Ectodermal cell (in vitro differentiated cells): ENCODE data around the gene AIM2.

Source experiments
- H3K27ac ChIP-seq: 2 replicates; pipeline ENCODE4 v1.7.0; 2013; ENCODE audit warnings: mild to moderate bottlenecking, low read depth, low read length; ENCODE audit not compliant: insufficient read depth, poor library complexity, severe bottlenecking
- H3K27me3 ChIP-seq: 2 replicates; pipeline ENCODE4 v1.7.0; 2013; ENCODE audit warnings: mild to moderate bottlenecking, low read length; ENCODE audit not compliant: insufficient read depth, control insufficient read depth, poor library complexity, severe bottlenecking
- H3K36me3 ChIP-seq: one replicate; pipeline ENCODE4 v1.7.0; 2013; ENCODE audit warnings: low read length; ENCODE audit not compliant: control insufficient read depth, insufficient read depth
- H3K4me1 ChIP-seq: one replicate; pipeline ENCODE4 v1.7.0; 2013; ENCODE audit warnings: low read length; ENCODE audit not compliant: control insufficient read depth, insufficient read depth
- H3K4me3 ChIP-seq: 2 replicates; pipeline ENCODE4 v1.7.0; 2013; ENCODE audit warnings: low read depth, low read length, control low read depth; ENCODE audit not compliant: insufficient read depth
- H3K9me3 ChIP-seq: 2 replicates; pipeline ENCODE4 v1.7.0; 2013; ENCODE audit warnings: mild to moderate bottlenecking, low read length, moderate library complexity; ENCODE audit not compliant: control insufficient read depth
- WGBS, 2 experiments: methylation state at CpG; one replicate each; pipeline ENCODE4 v1.1.7; 2013; ENCODE audit warnings: missing lambda C conversion rate in 2 of 2; 5-methylcytosine and 5-hydroxymethylcytosine counted together

Gene AIM2

GRCh38 chr1:159025043-159025442 lies 51.5 kb downstream of the AIM2 start:
- Histone ChIP-seq H3K36me3 (no peaks in the 10 kb centered on the region), H3K4me3 (no peak overlapping the region), H3K27me3 (no peaks in the 10 kb centered on the region), H3K9me3 (no peaks in the 10 kb centered on the region), H3K4me1 (no peaks in the 10 kb centered on the region), H3K27ac (no peak overlapping the region)
- WGBS, 2 experiments = 95 to 98% methylated on average over 6 of the region's 7 CpGs

- no peak overlapping the region for H3K27ac ChIP-seq
- WGBS, 2 experiments = 86 to 87% methylated on average over 10 of the region's 10 CpGs
- H3K27me3 ChIP-seq = no peaks in the 10 kb centered on the region
- no peaks in the 10 kb centered on the region for H3K36me3 ChIP-seq
- no peaks in the 10 kb centered on the region for H3K9me3 ChIP-seq
- no peak overlapping the region for H3K4me3 ChIP-seq
- H3K4me1 ChIP-seq = no peaks in the 10 kb centered on the region
Observed at GRCh38 chr1:159023723-159024122, 52.8 kb downstream of the AIM2 start.

- H3K27ac ChIP-seq = no peak overlapping the region
- H3K36me3 ChIP-seq = no peaks in the 10 kb centered on the region
- 94% methylated on average over 4 of the region's 4 CpGs for WGBS, 2 experiments
- no peaks in the 10 kb centered on the region for H3K9me3 ChIP-seq
- no peaks in the 10 kb centered on the region for H3K4me1 ChIP-seq
- H3K4me3 ChIP-seq = no peak overlapping the region
- H3K27me3 ChIP-seq = no peaks in the 10 kb centered on the region
Observed at GRCh38 chr1:159015440-159015909, 61.1 kb downstream of the AIM2 start.

GRCh38 chr1:159014851-159015250 lies 61.7 kb downstream of the AIM2 start:
- WGBS, 2 experiments = 91 to 93% methylated on average over 2 to 3 of the region's 3 CpGs
- Histone ChIP-seq H3K4me1 (no peaks in the 10 kb centered on the region), H3K27me3 (no peaks in the 10 kb centered on the region)

GRCh38 chr1:159014003-159014571 lies 62.5 kb downstream of the AIM2 start:
- H3K27ac ChIP-seq = no peak overlapping the region
- 93 to 97% methylated on average over 3 of the region's 3 CpGs for WGBS, 2 experiments
- no peak overlapping the region for H3K4me3 ChIP-seq
- H3K4me1 ChIP-seq = no peaks in the 10 kb centered on the region
- no peaks in the 10 kb centered on the region for H3K27me3 ChIP-seq
- no peaks in the 10 kb centered on the region for H3K9me3 ChIP-seq
- no peaks in the 10 kb centered on the region for H3K36me3 ChIP-seq

More at GRCh38 chr1:159014851-159015250, 61.7 kb downstream of the AIM2 start:
- Histone ChIP-seq H3K36me3 (no peaks in the 10 kb centered on the region), H3K27ac (no peak overlapping the region), H3K4me3 (no peak overlapping the region), H3K9me3 (no peaks in the 10 kb centered on the region)

GRCh38 chr1:159012495-159012894 lies 64.1 kb downstream of the AIM2 start:
- Histone ChIP-seq H3K4me3 (no peak overlapping the region), H3K27me3 (no peaks in the 10 kb centered on the region), H3K9me3 (no peaks in the 10 kb centered on the region), H3K36me3 (no peaks in the 10 kb centered on the region), H3K4me1 (no peaks in the 10 kb centered on the region), H3K27ac (no peak overlapping the region)
- 85 to 91% methylated on average over 5 of the region's 6 CpGs for WGBS, 2 experiments
